HEK293 (cell line): ENCODE results near the gene CCDC71L.
"Not testable (repeated sequence)": the region's sequence is repeated elsewhere in the genome, so short reads cannot be mapped to it uniquely, and the experiment has no call there.

ENCODE experiments used
- CTCF ChIA-PET: fragments of 350-600 bp; formaldehyde crosslinking; extraction: SDS; loops from one replicate; lab custom pipeline; 2021; ENCODE audit warnings: antibody characterized with exemption; lab: Yijun Ruan, JAX
- POLR2A ChIA-PET: fragments of 300-600 bp; formaldehyde crosslinking; extraction: SDS; loops from one replicate; lab custom pipeline; 2020; ENCODE audit warnings: antibody characterized with exemption, inconsistent platforms; lab: Yijun Ruan, JAX
- H3K27ac ChIP-seq: fragments of 200-500 bp; sonication (Bioruptor generic); 2 replicates; pipeline ENCODE4 v1.5.1; 2014; ENCODE audit warnings: low read depth, low read length, control low read depth, inconsistent platforms; ENCODE audit errors: extremely low read depth
- H3K36me3 ChIP-seq, 2 experiments: fragments of 200-500 bp in 1 of 2; sonication (Bioruptor generic) in 1 of 2; 1 replicate in 1 of 2; 2 replicates in 1 of 2; pipeline ENCODE4 v1.5.1; 2014 to 2017; ENCODE audit warnings: inconsistent platforms in 2 of 2, low read length in 2 of 2; ENCODE audit not compliant: control insufficient read depth in 2 of 2, insufficient read depth in 1 of 2
- H3K4me1 ChIP-seq: fragments of 200-500 bp; sonication (Bioruptor generic); 2 replicates; pipeline ENCODE4 v1.5.1; 2014; ENCODE audit warnings: mild to moderate bottlenecking, low read length, inconsistent platforms; ENCODE audit not compliant: control insufficient read depth, insufficient read depth
- H3K4me3 ChIP-seq: 2 replicates; pipeline ENCODE4 v1.5.1; 2011; ENCODE audit warnings: low read depth, mild to moderate bottlenecking, control low read depth, low read length, moderate library complexity
- H3K9me3 ChIP-seq: fragments of 200-500 bp; sonication (Bioruptor generic); 2 replicates; pipeline ENCODE4 v1.5.1; 2014; ENCODE audit warnings: low read depth, low read length, inconsistent platforms; ENCODE audit not compliant: control insufficient read depth, insufficient read depth
- MEIS1 ChIP-seq: sonication (generic); formaldehyde crosslinking; IDR thresholded peaks from 2 replicates; pipeline ENCODE4 v1.8.1; 2022; ENCODE audit warnings: missing genetic modification reagents, mild to moderate bottlenecking, borderline replicate concordance
- MYNN ChIP-seq: fragments of 450-650 bp; formaldehyde crosslinking; IDR thresholded peaks from 2 replicates; pipeline ENCODE4 v1.5.1; 2016; ENCODE audit warnings: missing biosample characterization, missing genetic modification characterization, borderline replicate concordance
- REPIN1 ChIP-seq: fragments of 450-650 bp; formaldehyde crosslinking; IDR thresholded peaks from 2 replicates; pipeline ENCODE4 v1.5.1; 2017; ENCODE audit warnings: missing biosample characterization, missing genetic modification characterization, low read depth
- TCF7L2 ChIP-seq: IDR thresholded peaks from 2 replicates; pipeline ENCODE4 v1.6.1; 2011; ENCODE audit warnings: low read depth, mild to moderate bottlenecking, inconsistent platforms, low read length, moderate library complexity, borderline replicate concordance
- ZBTB48 ChIP-seq: fragments of 450-650 bp; formaldehyde crosslinking; IDR thresholded peaks from 2 replicates; pipeline ENCODE4 v1.5.1; 2016; ENCODE audit warnings: missing biosample characterization, missing genetic modification characterization
- ZIC2 ChIP-seq: fragments of 450-650 bp; formaldehyde crosslinking; IDR thresholded peaks from 2 replicates; pipeline ENCODE4 v1.5.1; 2016; ENCODE audit warnings: missing biosample characterization, missing genetic modification characterization
- ZNF596 ChIP-seq: fragments of 450-650 bp; IDR thresholded peaks from 2 replicates; pipeline ENCODE4 v1.5.0; 2018; ENCODE audit warnings: missing biosample characterization, mild to moderate bottlenecking, missing genetic modification characterization, moderate library complexity
- ZNF670 ChIP-seq: fragments of 450-650 bp; formaldehyde crosslinking; IDR thresholded peaks from 2 replicates; pipeline ENCODE4 v1.5.1; 2016; ENCODE audit warnings: missing biosample characterization, missing genetic modification characterization, low read depth
- TF ChIP-seq, protein P1 (sequence below): fragments of 450-650 bp; formaldehyde crosslinking; IDR thresholded peaks from 2 replicates; pipeline ENCODE4 v1.5.1; 2016; ENCODE audit warnings: missing biosample characterization, missing genetic modification characterization
- TF ChIP-seq, protein P2 (sequence below): fragments of 450-650 bp; formaldehyde crosslinking; conservative IDR thresholded peaks from 2 replicates; pipeline ENCODE4 v1.5.1; 2016; ENCODE audit warnings: low read depth, missing biosample characterization, missing genetic modification characterization
- TF ChIP-seq, protein P3 (sequence below): fragments of 450-650 bp; formaldehyde crosslinking; IDR thresholded peaks from 2 replicates; pipeline ENCODE4 v1.5.1; 2017; ENCODE audit warnings: missing biosample characterization, missing genetic modification characterization
- TF ChIP-seq, protein P4 (sequence below): fragments of 450-650 bp; formaldehyde crosslinking; IDR thresholded peaks from 2 replicates; pipeline ENCODE4 v1.5.1; 2016; ENCODE audit warnings: missing biosample characterization, missing genetic modification characterization

The CCDC71L gene

DNA sequence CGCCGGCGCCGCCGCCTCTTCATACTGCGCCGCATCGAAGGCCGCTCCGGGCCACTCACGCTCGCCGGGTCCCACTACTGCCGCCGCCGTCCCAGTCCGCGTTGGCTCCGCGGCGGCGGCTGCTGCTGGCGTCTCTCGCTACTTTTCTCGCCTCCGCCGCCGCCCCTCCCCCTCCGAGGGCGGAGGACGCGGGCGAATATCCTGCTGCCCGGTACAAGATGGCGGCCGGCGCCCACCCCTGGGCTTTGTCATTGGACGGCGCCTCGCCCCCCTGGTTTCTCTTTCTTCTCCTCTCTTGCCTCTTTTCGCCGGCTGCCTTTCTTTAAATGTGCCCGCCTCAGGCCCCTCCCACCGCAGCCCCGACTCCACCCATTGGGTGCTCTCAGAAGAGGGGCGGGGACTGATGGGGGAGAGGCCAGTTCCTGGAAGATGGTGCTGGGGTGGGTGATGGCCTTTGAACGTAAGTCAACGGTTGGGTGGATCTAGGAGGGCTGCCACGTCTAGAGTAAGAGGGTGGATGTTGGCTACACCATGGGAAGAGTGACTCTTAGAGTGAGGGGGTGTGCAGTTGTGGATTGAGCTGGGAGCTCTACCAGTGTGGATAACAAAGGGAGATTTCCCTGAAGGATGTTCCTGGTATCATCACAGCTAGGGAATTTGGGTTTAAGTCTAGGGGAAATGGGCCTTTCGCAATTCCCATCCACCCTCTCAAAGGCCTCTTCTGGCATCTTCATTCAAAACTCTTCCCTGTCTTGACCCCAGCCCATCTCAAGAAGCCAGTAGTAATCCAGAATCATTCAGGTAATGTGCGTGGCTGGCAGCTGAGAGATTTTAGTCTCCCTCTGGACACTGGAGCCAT, at the start of gene CCDC71L (continued):
- TF ChIP-seq, protein P1, sequence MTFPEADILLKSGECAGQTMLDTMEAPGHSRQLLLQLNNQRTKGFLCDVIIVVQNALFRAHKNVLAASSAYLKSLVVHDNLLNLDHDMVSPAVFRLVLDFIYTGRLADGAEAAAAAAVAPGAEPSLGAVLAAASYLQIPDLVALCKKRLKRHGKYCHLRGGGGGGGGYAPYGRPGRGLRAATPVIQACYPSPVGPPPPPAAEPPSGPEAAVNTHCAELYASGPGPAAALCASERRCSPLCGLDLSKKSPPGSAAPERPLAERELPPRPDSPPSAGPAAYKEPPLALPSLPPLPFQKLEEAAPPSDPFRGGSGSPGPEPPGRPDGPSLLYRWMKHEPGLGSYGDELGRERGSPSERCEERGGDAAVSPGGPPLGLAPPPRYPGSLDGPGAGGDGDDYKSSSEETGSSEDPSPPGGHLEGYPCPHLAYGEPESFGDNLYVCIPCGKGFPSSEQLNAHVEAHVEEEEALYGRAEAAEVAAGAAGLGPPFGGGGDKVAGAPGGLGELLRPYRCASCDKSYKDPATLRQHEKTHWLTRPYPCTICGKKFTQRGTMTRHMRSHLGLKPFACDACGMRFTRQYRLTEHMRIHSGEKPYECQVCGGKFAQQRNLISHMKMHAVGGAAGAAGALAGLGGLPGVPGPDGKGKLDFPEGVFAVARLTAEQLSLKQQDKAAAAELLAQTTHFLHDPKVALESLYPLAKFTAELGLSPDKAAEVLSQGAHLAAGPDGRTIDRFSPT (tag by site-specific recombination): peak; percentile 91
- no peak for TF ChIP-seq MEIS1 (CRISPR knock-in tag)
- peak; percentile 16; the same call in 1 of the 2 replicates for TF ChIP-seq ZBTB48 (tag by site-specific recombination)
- TF ChIP-seq ZNF596 (tag by site-specific recombination): 0 out of 2 replicates have a peak, but pooled peaks have one; percentile 6

DNA sequence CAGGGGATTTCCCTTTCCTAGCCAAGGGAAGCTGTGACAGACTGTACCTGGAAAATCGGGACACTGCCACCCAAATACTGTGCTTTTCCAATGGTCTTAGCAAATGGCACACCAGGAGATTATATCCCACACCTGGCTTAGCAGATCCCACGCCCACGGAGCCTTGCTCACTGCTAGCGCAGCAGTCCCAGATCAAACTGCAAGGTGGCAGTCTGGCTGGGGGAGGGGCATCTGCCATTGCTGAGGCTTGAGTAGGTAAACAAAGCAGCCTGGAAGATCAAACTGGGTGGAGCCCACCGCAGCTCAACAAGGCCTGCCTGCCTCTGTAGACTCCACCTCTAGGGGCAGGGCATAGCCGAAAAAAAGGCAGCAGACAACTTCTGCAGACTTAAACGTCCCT, 48.6 kb upstream of the CCDC71L start:
- CTCF ChIA-PET: interaction anchor here (1.0 to 1.4 kb wide), 2 partner anchors 14 to 50 kb away, joined by 3 read pairs; no protein-coding TSS in a partner anchor
- H3K4me3 ChIP-seq, H3K4me1 ChIP-seq, H3K36me3 ChIP-seq, H3K9me3 ChIP-seq, POLR2A ChIA-PET, H3K27ac ChIP-seq: not testable (repeated sequence)

DNA sequence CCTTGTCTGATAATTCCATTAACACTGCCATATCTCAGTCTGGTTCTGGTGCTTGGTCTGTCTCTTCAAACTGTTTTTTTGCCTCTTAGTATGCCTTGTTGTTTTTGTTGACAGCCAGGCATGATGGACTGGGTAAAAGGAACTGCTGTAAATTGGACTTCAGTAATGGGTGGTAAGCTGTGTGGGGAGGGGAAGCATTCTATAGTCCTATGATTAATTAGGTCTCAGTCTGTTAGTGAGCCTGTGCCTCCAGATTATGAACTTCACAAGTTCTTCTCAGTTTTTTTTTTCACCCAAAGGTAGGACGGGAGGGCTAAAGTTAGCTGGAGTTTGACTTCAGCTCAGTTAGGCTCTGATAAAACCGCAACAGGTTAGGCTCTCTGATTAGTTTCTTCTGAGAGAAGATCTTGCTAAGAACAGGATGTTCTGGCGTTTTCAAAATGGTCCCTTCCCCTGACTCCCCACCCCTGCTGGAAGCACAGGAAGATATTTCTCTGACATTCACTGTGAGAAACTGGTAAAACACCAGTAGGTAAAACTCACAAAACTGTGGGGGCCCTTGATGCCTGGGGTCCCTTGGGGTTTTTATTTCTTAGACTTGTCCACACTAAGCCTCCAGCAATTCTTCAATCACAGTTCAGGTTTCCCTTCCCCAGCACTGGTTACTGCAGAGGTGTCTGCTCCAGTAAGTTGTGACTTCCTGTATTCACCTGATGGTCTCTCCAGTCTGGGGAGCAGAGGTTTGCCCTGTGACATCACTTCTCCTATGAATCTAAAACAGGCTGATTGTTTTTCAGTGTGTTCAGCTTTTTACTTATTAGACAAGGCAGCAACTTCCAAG, 43.3 kb upstream of the CCDC71L start:
- no peaks in the 10 kb centered on the region for H3K9me3 ChIP-seq
- H3K27ac ChIP-seq: no peak overlapping the region
- no peak overlapping the region for H3K4me3 ChIP-seq
- TF ChIP-seq ZIC2 (tag by site-specific recombination): peak; percentile 25; the same call in 1 of the 2 replicates
- TF ChIP-seq, protein P2, sequence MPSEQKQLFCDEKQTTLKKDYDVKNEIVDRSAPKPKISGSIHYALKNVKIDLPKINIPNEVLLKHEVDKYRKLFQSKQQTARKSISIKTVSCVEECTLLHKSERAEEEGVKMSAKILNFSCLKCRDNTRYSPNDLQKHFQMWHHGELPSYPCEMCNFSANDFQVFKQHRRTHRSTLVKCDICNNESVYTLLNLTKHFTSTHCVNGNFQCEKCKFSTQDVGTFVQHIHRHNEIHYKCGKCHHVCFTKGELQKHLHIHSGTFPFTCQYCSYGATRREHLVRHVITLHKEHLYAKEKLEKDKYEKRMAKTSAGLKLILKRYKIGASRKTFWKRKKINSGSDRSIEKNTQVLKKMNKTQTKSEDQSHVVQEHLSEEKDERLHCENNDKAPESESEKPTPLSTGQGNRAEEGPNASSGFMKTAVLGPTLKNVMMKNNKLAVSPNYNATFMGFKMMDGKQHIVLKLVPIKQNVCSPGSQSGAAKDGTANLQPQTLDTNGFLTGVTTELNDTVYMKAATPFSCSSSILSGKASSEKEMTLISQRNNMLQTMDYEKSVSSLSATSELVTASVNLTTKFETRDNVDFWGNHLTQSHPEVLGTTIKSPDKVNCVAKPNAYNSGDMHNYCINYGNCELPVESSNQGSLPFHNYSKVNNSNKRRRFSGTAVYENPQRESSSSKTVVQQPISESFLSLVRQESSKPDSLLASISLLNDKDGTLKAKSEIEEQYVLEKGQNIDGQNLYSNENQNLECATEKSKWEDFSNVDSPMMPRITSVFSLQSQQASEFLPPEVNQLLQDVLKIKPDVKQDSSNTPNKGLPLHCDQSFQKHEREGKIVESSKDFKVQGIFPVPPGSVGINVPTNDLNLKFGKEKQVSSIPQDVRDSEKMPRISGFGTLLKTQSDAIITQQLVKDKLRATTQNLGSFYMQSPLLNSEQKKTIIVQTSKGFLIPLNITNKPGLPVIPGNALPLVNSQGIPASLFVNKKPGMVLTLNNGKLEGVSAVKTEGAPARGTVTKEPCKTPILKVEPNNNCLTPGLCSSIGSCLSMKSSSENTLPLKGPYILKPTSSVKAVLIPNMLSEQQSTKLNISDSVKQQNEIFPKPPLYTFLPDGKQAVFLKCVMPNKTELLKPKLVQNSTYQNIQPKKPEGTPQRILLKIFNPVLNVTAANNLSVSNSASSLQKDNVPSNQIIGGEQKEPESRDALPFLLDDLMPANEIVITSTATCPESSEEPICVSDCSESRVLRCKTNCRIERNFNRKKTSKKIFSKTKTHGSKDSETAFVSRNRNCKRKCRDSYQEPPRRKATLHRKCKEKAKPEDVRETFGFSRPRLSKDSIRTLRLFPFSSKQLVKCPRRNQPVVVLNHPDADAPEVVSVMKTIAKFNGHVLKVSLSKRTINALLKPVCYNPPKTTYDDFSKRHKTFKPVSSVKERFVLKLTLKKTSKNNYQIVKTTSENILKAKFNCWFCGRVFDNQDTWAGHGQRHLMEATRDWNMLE: no peak
- TF ChIP-seq, all 188 proteins: peak for 1
- CTCF ChIA-PET: interaction anchor here (0.6 kb wide), 1 partner anchor 161 kb away, joined by 3 read pairs; no protein-coding TSS in a partner anchor
- H3K4me1 ChIP-seq: no peaks in the 10 kb centered on the region
- no peaks in the 10 kb centered on the region for H3K36me3 ChIP-seq
- POLR2A ChIA-PET: no interaction called here

DNA sequence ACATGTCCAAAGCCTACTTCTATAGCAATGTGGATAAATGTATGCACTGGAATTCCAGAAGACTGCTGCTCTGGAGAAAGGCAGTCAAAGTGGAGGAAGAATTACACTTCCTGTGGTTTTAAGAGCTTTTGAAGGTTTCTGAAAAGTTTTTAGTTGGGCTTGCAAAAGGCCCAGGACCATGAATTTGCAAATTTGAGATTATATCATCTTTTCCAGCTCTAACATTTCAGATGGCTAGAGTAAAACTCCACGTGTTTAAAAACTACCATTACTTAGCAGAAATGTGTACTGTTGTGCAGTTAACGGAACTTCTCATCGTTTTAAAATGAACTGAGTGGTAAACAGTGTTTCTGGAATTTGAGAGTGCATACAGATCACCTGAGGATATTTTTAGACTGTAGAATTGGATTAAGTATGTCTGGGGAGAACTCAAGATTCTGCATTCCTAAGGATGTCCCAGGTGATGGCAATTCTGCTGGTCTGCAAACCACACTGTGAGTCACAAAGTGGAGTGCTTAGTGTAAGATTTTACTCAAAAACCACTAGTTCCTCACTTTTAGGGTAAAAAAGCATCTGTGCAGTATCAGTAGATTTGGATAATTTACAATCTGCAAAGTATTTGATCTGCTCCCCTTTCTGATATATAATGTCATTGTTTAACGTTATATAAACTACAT, 32.9 kb upstream of the CCDC71L start:
- Histone ChIP-seq H3K9me3 (no peaks in the 10 kb centered on the region), H3K4me3 (no peak overlapping the region), H3K36me3 (no peaks in the 10 kb centered on the region), H3K4me1 (no peaks in the 10 kb centered on the region), H3K27ac (no peak overlapping the region)
- TF ChIP-seq ZNF670 (tag by site-specific recombination) (no peak), TCF7L2 (no peak), MYNN (tag by site-specific recombination) (no peak), REPIN1 (tag by site-specific recombination) (no peak)
- TF ChIP-seq, protein P3, sequence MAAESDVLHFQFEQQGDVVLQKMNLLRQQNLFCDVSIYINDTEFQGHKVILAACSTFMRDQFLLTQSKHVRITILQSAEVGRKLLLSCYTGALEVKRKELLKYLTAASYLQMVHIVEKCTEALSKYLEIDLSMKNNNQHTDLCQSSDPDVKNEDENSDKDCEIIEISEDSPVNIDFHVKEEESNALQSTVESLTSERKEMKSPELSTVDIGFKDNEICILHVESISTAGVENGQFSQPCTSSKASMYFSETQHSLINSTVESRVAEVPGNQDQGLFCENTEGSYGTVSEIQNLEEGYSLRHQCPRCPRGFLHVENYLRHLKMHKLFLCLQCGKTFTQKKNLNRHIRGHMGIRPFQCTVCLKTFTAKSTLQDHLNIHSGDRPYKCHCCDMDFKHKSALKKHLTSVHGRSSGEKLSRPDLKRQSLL (tag by site-specific recombination): no peak
- TF ChIP-seq, protein P4, sequence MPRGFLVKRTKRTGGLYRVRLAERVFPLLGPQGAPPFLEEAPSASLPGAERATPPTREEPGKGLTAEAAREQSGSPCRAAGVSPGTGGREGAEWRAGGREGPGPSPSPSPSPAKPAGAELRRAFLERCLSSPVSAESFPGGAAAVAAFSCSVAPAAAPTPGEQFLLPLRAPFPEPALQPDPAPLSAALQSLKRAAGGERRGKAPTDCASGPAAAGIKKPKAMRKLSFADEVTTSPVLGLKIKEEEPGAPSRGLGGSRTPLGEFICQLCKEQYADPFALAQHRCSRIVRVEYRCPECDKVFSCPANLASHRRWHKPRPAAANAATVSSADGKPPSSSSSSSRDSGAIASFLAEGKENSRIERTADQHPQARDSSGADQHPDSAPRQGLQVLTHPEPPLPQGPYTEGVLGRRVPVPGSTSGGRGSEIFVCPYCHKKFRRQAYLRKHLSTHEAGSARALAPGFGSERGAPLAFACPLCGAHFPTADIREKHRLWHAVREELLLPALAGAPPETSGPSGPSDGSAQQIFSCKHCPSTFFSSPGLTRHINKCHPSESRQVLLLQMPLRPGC (tag by site-specific recombination): no peak
- ChIA-PET CTCF (interaction anchor here (0.6 to 0.9 kb wide), 2 partner anchors 33 to 34 kb away, joined by 3 read pairs; partner anchors contain the start of gene CCDC71L), POLR2A (no interaction called here)
